Measurements from ENCODE around the gene NINL. TPM values are rescaled to one million over a fixed set of nuclear protein-coding genes. Genes with fewer than 3 reads are reported as not detected.

Gene NINL
- total RNA-seq, 1 experiment from 2014 or later = 13.6 TPM

GRCh38 chr20:25424536-25424935 lies 160.8 kb downstream of the NINL start:
- Histone ChIP-seq H3K4me3 (ENCODE audit: low read depth, low read length) (no peak overlapping the region), H3K9me3 (0 out of 2 replicates have a peak, but pooled peaks cover 5% of the 10 kb centered on the region), H3K4me1 (no peaks in the 10 kb centered on the region), H3K36me3 (ENCODE audit: control insufficient read depth, insufficient read depth, low read length) (no peaks in the 10 kb centered on the region), H3K27me3 (replicated peaks; ENCODE audit: control insufficient read depth, insufficient read depth, low read length) (no peaks in the 10 kb centered on the region)
- ChIA-PET POLR2A (no interaction called here), CTCF (no interaction called here)
- no peak for DNase-seq
- no peak for TF ChIP-seq CTCF (IDR thresholded peaks at IDR 0.05; ENCODE audit: insufficient read depth in 1 of 2, low read depth in 1 of 2, low read length in 1 of 2, severe bottlenecking in 1 of 2, unreplicated experiment in 1 of 2)
- Mint-ChIP-seq H3K27me3 (ENCODE audit: insufficient read depth, unreplicated experiment) (no peaks in the 10 kb centered on the region), H3K9me3 (ENCODE audit: unreplicated experiment) (no peaks in the 10 kb centered on the region), H3K4me1 (ENCODE audit: low read depth, unreplicated experiment) (no peaks in the 10 kb centered on the region), H3K27ac (ENCODE audit: unreplicated experiment) (no peak overlapping the region), H3K4me3 (ENCODE audit: unreplicated experiment) (no peak overlapping the region), H3K36me3 (ENCODE audit: insufficient read depth, unreplicated experiment) (peaks cover 67% of the 10 kb centered on the region)
- intact Hi-C loops (cut with micrococcal nuclease; ENCODE audit: unreplicated experiment) = no loop called here
- no TSS peak for BruUV-seq (replicated peaks)

GRCh38 chr20:25422032-25422431 lies 163.3 kb downstream of the NINL start:
- no peaks in the 10 kb centered on the region for H3K9me3 ChIP-seq
- no peaks in the 10 kb centered on the region for H3K27me3 ChIP-seq (replicated peaks; ENCODE audit: control insufficient read depth, insufficient read depth, low read length)
- Mint-ChIP-seq H3K4me1 (ENCODE audit: low read depth, unreplicated experiment) (no peaks in the 10 kb centered on the region), H3K4me3 (ENCODE audit: unreplicated experiment) (no peak overlapping the region), H3K9me3 (ENCODE audit: unreplicated experiment) (no peaks in the 10 kb centered on the region), H3K36me3 (ENCODE audit: insufficient read depth, unreplicated experiment) (peaks cover 65% of the 10 kb centered on the region), H3K27ac (ENCODE audit: unreplicated experiment) (no peak overlapping the region), H3K27me3 (ENCODE audit: insufficient read depth, unreplicated experiment) (no peaks in the 10 kb centered on the region)
- no TSS peak for BruUV-seq (replicated peaks)
- no peak overlapping the region for H3K4me3 ChIP-seq (ENCODE audit: low read depth, low read length)
- no peak for TF ChIP-seq CTCF (IDR thresholded peaks at IDR 0.05; ENCODE audit: insufficient read depth in 1 of 2, low read depth in 1 of 2, low read length in 1 of 2, severe bottlenecking in 1 of 2, unreplicated experiment in 1 of 2)
- H3K36me3 ChIP-seq (ENCODE audit: control insufficient read depth, insufficient read depth, low read length) = peaks cover 3% of the 10 kb centered on the region; the same call in 1 of the 2 replicates
- POLR2A ChIA-PET = no interaction called here
- CTCF ChIA-PET = no interaction called here
- H3K4me1 ChIP-seq = no peaks in the 10 kb centered on the region
- no peak for DNase-seq
- intact Hi-C loops (cut with micrococcal nuclease; ENCODE audit: unreplicated experiment) = no loop called here

- no peak overlapping the region for H3K27ac Mint-ChIP-seq (ENCODE audit: unreplicated experiment)
- no peaks in the 10 kb centered on the region for H3K9me3 ChIP-seq
- peaks cover 7% of the 10 kb centered on the region; the same call in 1 of the 2 replicates for H3K4me1 ChIP-seq
- peaks cover 63% of the 10 kb centered on the region for H3K36me3 Mint-ChIP-seq (ENCODE audit: insufficient read depth, unreplicated experiment)
- no peaks in the 10 kb centered on the region for H3K4me1 Mint-ChIP-seq (ENCODE audit: low read depth, unreplicated experiment)
- no peak for TF ChIP-seq CTCF (IDR thresholded peaks at IDR 0.05; ENCODE audit: insufficient read depth in 1 of 2, low read depth in 1 of 2, low read length in 1 of 2, severe bottlenecking in 1 of 2, unreplicated experiment in 1 of 2)
- no peaks in the 10 kb centered on the region for H3K27me3 Mint-ChIP-seq (ENCODE audit: insufficient read depth, unreplicated experiment)
- intact Hi-C loops (cut with micrococcal nuclease; ENCODE audit: unreplicated experiment) = no loop called here
- BruUV-seq (replicated peaks) = no TSS peak
- no peak overlapping the region for H3K4me3 ChIP-seq (ENCODE audit: low read depth, low read length)
- no peak overlapping the region for H3K4me3 Mint-ChIP-seq (ENCODE audit: unreplicated experiment)
- ChIA-PET CTCF (no interaction called here), POLR2A (interaction anchor here (1.0 kb wide), 1 partner anchor 14 kb away, joined by 3 read pairs; the partner anchor contains the start of gene GINS1)
- DNase-seq = no peak
- peaks cover 3% of the 10 kb centered on the region; the same call in 1 of the 2 replicates for H3K36me3 ChIP-seq (ENCODE audit: control insufficient read depth, insufficient read depth, low read length)
- no peaks in the 10 kb centered on the region for H3K9me3 Mint-ChIP-seq (ENCODE audit: unreplicated experiment)
- no peaks in the 10 kb centered on the region for H3K27me3 ChIP-seq (replicated peaks; ENCODE audit: control insufficient read depth, insufficient read depth, low read length)
Observed at GRCh38 chr20:25421102-25421501, 164.2 kb downstream of the NINL start.
